Endodermal cell (in vitro differentiated cells): ENCODE results near the gene RGS19. TPM values are rescaled to one million over a fixed set of nuclear protein-coding genes. Genes with fewer than 3 reads are reported as not detected.

Experiments used
- DNase-seq: peaks from one replicate; pipeline ENCODE4 v3.0.0-alpha.2; 2017
- H3K27ac ChIP-seq: 2 replicates; pipeline ENCODE4 v1.5.1; 2013; ENCODE audit warnings: mild to moderate bottlenecking, low read depth, low read length, moderate library complexity
- H3K27me3 ChIP-seq: 2 replicates; pipeline ENCODE4 v1.6.1; 2013; ENCODE audit warnings: mild to moderate bottlenecking, low read length, moderate library complexity; ENCODE audit not compliant: insufficient read depth, control insufficient read depth, poor library complexity, severe bottlenecking
- H3K36me3 ChIP-seq: 2 replicates; pipeline ENCODE4 v1.7.0; 2013; ENCODE audit warnings: mild to moderate bottlenecking, low read length, moderate library complexity; ENCODE audit not compliant: control insufficient read depth, insufficient read depth
- H3K4me1 ChIP-seq: one replicate; pipeline ENCODE4 v1.7.0; 2013; ENCODE audit warnings: low read length; ENCODE audit not compliant: control insufficient read depth, insufficient read depth
- H3K4me3 ChIP-seq: 2 replicates; pipeline ENCODE4 v1.5.1; 2013; ENCODE audit warnings: mild to moderate bottlenecking, low read length, moderate library complexity
- H3K9ac ChIP-seq: 2 replicates; pipeline ENCODE4 v1.6.1; 2013; ENCODE audit warnings: mild to moderate bottlenecking, low read length, moderate library complexity; ENCODE audit not compliant: poor library complexity, severe bottlenecking; ENCODE audit errors: extremely low read depth
- H3K9me3 ChIP-seq: 2 replicates; pipeline ENCODE4 v1.6.1; 2013; ENCODE audit warnings: mild to moderate bottlenecking, low read length, moderate library complexity; ENCODE audit not compliant: control insufficient read depth
- H3K27ac Mint-ChIP-seq: 2 replicates; pipeline ENCODE4 v1.8.0; 2020; ENCODE audit warnings: mixed read lengths
- H3K27me3 Mint-ChIP-seq: 2 replicates; pipeline ENCODE4 v1.8.0; 2021; ENCODE audit warnings: mild to moderate bottlenecking, mixed read lengths; ENCODE audit not compliant: insufficient read depth
- H3K36me3 Mint-ChIP-seq: 2 replicates; pipeline ENCODE4 v1.8.0; 2020; ENCODE audit warnings: low read depth, mixed read lengths
- H3K4me1 Mint-ChIP-seq: 2 replicates; pipeline ENCODE4 v1.8.0; 2020; ENCODE audit warnings: mixed read lengths
- H3K4me3 Mint-ChIP-seq: 2 replicates; pipeline ENCODE4 v1.8.0; 2020; ENCODE audit warnings: mild to moderate bottlenecking, moderate library complexity, mixed read lengths
- H3K9me3 Mint-ChIP-seq: 2 replicates; pipeline ENCODE4 v1.8.0; 2020; ENCODE audit warnings: mild to moderate bottlenecking, mixed read lengths
- WGBS, 2 experiments: methylation state at CpG; one replicate each; pipeline versions ENCODE4 v1.1.5 to v1.1.7; 2013; ENCODE audit warnings: missing lambda C conversion rate in 2 of 2, mixed read lengths in 1 of 2; ENCODE audit not compliant: insufficient coverage in 1 of 2, insufficient read length in 1 of 2; 5-methylcytosine and 5-hydroxymethylcytosine counted together
- total RNA-seq, 2 donors: library from RNA; stranded (reverse); fragmentation: NEBNext Ultra II Directional in 1 of 2; extraction: Animal tissue kit (Norgen Biotek cat#: 25700) in 1 of 2; gene quantifications; 2 replicates in 1 of 2; 3 replicates in 1 of 2; pipeline ENCODE4 v1.2.1, GENCODE V29; 2021
- TF ChIP-seq, protein P1 (sequence below): fragments of 200-600 bp; sonication (generic); conservative IDR thresholded peaks from 2 replicates; pipeline ENCODE4 v1.5.0; 2021; ENCODE audit warnings: antibody characterized with exemption, mild to moderate bottlenecking

Gene RGS19
- total RNA-seq, 2 donors from 2014 or later = 14.6 to 15.8 TPM

GRCh38 chr20:64049060-64049877, 30.0 kb downstream of the RGS19 start, which contains the start of gene SOX18:
Gene SOX18 (minus strand): TSS chr20:64049639. CDS start chr20:64049516, 123 bp downstream.
- Mint-ChIP-seq H3K9me3 (no peaks in the 10 kb centered on the region), H3K4me1 (peaks cover 22% of the 10 kb centered on the region), H3K4me3 (peak within 1 kb of the TSS; percentile 52), H3K27ac (no peak within 1 kb of the TSS), H3K36me3 (no peaks in the 10 kb centered on the region), H3K27me3 (peaks cover 49% of the 10 kb centered on the region)
- Histone ChIP-seq H3K9me3 (no peaks in the 10 kb centered on the region), H3K4me1 (peaks cover 22% of the 10 kb centered on the region), H3K4me3 (peak within 1 kb of the TSS; percentile 60), H3K9ac (no peak within 1 kb of the TSS), H3K36me3 (no peaks in the 10 kb centered on the region), H3K27me3 (peaks cover 22% of the 10 kb centered on the region), H3K27ac (no peak within 1 kb of the TSS)
- peak; percentile 82 for DNase-seq
- 1% methylated on average over 35 to 92 of the region's 111 CpGs for WGBS, 2 experiments
- TF ChIP-seq, protein P1, sequence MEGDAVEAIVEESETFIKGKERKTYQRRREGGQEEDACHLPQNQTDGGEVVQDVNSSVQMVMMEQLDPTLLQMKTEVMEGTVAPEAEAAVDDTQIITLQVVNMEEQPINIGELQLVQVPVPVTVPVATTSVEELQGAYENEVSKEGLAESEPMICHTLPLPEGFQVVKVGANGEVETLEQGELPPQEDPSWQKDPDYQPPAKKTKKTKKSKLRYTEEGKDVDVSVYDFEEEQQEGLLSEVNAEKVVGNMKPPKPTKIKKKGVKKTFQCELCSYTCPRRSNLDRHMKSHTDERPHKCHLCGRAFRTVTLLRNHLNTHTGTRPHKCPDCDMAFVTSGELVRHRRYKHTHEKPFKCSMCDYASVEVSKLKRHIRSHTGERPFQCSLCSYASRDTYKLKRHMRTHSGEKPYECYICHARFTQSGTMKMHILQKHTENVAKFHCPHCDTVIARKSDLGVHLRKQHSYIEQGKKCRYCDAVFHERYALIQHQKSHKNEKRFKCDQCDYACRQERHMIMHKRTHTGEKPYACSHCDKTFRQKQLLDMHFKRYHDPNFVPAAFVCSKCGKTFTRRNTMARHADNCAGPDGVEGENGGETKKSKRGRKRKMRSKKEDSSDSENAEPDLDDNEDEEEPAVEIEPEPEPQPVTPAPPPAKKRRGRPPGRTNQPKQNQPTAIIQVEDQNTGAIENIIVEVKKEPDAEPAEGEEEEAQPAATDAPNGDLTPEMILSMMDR = no peak

DNA sequence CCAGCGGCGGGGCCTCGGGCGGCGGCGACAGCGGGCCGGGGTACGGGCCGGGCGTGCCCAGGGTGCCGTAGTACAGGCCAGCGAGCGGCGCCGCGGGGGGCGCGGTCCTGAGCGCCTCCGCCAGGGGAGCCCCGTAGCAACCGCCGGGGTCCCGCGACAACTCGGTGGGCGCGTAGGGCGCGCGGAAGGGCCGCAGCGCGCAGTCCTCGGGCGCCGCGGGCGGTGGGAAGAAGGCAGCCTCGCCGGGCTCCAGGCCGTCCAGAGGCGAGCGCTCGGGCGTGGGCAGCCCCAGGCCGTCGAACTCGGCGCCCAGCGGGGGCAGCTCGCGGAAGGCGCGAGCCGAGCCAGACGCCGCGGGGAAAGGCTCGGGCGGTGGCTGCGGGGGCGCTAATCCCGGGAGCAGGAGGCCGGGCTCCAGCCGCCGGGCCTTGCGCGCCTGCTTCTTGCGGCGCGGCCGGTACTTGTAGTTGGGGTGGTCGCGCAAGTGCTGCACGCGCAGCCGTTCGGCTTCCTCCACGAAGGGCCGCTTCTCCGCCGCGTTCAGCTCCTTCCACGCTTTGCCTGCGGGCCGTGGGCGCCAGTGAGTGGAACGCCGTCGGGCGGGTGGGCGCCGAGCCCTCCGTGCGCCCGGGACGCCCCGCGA, 30.8 kb downstream of the RGS19 start:
- H3K27ac Mint-ChIP-seq = no peak overlapping the region
- H3K36me3 Mint-ChIP-seq = no peaks in the 10 kb centered on the region
- H3K27me3 ChIP-seq = peaks cover 22% of the 10 kb centered on the region
- TF ChIP-seq, protein P1 = no peak
- no peaks in the 10 kb centered on the region for H3K36me3 ChIP-seq
- no peaks in the 10 kb centered on the region for H3K9me3 ChIP-seq
- no peaks in the 10 kb centered on the region for H3K9me3 Mint-ChIP-seq
- H3K4me1 Mint-ChIP-seq = peaks cover 17% of the 10 kb centered on the region
- DNase-seq = peak; percentile 78
- peaks cover 16% of the 10 kb centered on the region for H3K4me1 ChIP-seq
- H3K27me3 Mint-ChIP-seq = peaks cover 53% of the 10 kb centered on the region
- H3K4me3 ChIP-seq = peak overlapping the region; percentile 68
- peak overlapping the region; percentile 52 for H3K4me3 Mint-ChIP-seq
- no peak overlapping the region for H3K9ac ChIP-seq
- 6 to 10% methylated on average over 17 to 93 of the region's 101 CpGs for WGBS, 2 experiments
- no peak overlapping the region for H3K27ac ChIP-seq

DNA sequence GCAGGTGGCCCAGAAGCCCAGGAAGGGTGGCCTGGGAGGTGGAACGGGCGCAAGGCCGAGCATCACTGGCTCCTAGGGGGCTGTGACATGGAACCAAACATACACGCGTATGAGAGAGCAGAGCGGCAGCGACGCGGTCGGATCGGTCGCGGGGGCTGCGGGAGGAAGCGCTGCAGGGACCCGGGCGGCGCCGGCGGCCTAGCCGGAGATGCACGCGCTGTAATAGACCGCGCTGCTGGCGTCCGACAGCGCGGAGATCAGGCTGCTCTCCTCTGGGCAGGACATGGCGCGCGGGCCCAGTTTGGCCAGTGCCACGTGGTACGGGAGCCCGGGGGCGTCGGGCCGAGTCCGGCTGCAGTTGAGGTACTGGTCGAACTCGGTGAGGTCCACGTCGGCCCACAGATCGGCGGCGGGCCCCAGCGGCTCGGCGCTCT, 31.3 kb downstream of the RGS19 start:
- no peaks in the 10 kb centered on the region for H3K9me3 ChIP-seq
- peaks cover 22% of the 10 kb centered on the region for H3K27me3 ChIP-seq
- no peak overlapping the region for H3K27ac ChIP-seq
- TF ChIP-seq, protein P1 = no peak
- peaks cover 12% of the 10 kb centered on the region for H3K4me1 Mint-ChIP-seq
- peaks cover 14% of the 10 kb centered on the region for H3K4me1 ChIP-seq
- no peaks in the 10 kb centered on the region for H3K36me3 ChIP-seq
- no peak for DNase-seq
- no peaks in the 10 kb centered on the region for H3K36me3 Mint-ChIP-seq
- no peak overlapping the region for H3K27ac Mint-ChIP-seq
- no peak overlapping the region for H3K9ac ChIP-seq
- peak overlapping the region; percentile 68 for H3K4me3 ChIP-seq
- peaks cover 53% of the 10 kb centered on the region for H3K27me3 Mint-ChIP-seq
- H3K9me3 Mint-ChIP-seq = no peaks in the 10 kb centered on the region
- 15 to 25% methylated on average over 30 to 49 of the region's 49 CpGs for WGBS, 2 experiments
- peak overlapping the region; percentile 37 for H3K4me3 Mint-ChIP-seq
